ENCODE data around the gene ELOB.

The ELOB gene

GRCh38 chr16:2786061-2786825 is 9.2 kb upstream of the ELOB start:
- H2AFZ ChIP-seq (ENCODE audit: low read length), result no peak overlapping the region

GRCh38 chr16:2785101-2785991 is 8.3 kb upstream of the ELOB start:
- Histone ChIP-seq H3F3A (ENCODE audit: low read depth) (no peaks in the 10 kb centered on the region), H3K4me1 (ENCODE audit: insufficient read depth, low read length, poor library complexity, severe bottlenecking) (no peaks in the 10 kb centered on the region), H3K9ac (ENCODE audit: low read depth, low read length, poor library complexity, severe bottlenecking) (no peak overlapping the region), H4K20me1 (ENCODE audit: insufficient read depth, low read length, poor library complexity, severe bottlenecking) (no peaks in the 10 kb centered on the region), H3K79me2 (ENCODE audit: insufficient read depth, low read length) (no peaks in the 10 kb centered on the region), H3K27me3 (ENCODE audit: insufficient read depth, low read length, poor library complexity, severe bottlenecking) (no peaks in the 10 kb centered on the region), H3K4me3 (ENCODE audit: low read length, poor library complexity, severe bottlenecking) (no peak overlapping the region), H3K9me3 (ENCODE audit: insufficient read depth, low read depth, low read length) (no peaks in the 10 kb centered on the region), H3K9me2 (replicated peaks; ENCODE audit: low read depth, low read length) (no peaks in the 10 kb centered on the region), H3K36me3 (ENCODE audit: insufficient read depth, low read length) (no peaks in the 10 kb centered on the region), H2AFZ (ENCODE audit: low read length) (no peak overlapping the region), H3K4me2 (ENCODE audit: low read depth, low read length, poor library complexity, severe bottlenecking) (no peak overlapping the region)
- no peak for TF ChIP-seq CTCF (conservative IDR thresholded peaks at IDR 0.05; ENCODE audit: low read length)
- TF ChIP-seq EZH2phosphoT487 (IDR thresholded peaks at IDR 0.05; ENCODE audit: borderline replicate concordance), result no peak

More at GRCh38 chr16:2786061-2786825, 9.2 kb upstream of the ELOB start:
- no peaks in the 10 kb centered on the region for H3K9me2 ChIP-seq (replicated peaks; ENCODE audit: low read depth, low read length)
- no peaks in the 10 kb centered on the region for H3K4me1 ChIP-seq (ENCODE audit: insufficient read depth, low read length, poor library complexity, severe bottlenecking)
- no peaks in the 10 kb centered on the region for H3F3A ChIP-seq (ENCODE audit: low read depth)
- no peaks in the 10 kb centered on the region for H3K79me2 ChIP-seq (ENCODE audit: insufficient read depth, low read length)
- no peaks in the 10 kb centered on the region for H3K27me3 ChIP-seq (ENCODE audit: insufficient read depth, low read length, poor library complexity, severe bottlenecking)
- TF ChIP-seq CTCF (conservative IDR thresholded peaks at IDR 0.05; ENCODE audit: low read length), result no peak
- TF ChIP-seq EZH2phosphoT487 (IDR thresholded peaks at IDR 0.05; ENCODE audit: borderline replicate concordance), result no peak
- no peaks in the 10 kb centered on the region for H3K9me3 ChIP-seq (ENCODE audit: insufficient read depth, low read depth, low read length)
- H3K9ac ChIP-seq (ENCODE audit: low read depth, low read length, poor library complexity, severe bottlenecking), result no peak overlapping the region
- H3K4me2 ChIP-seq (ENCODE audit: low read depth, low read length, poor library complexity, severe bottlenecking), result no peak overlapping the region
- H3K4me3 ChIP-seq (ENCODE audit: low read length, poor library complexity, severe bottlenecking), result no peak overlapping the region
- no peaks in the 10 kb centered on the region for H3K36me3 ChIP-seq (ENCODE audit: insufficient read depth, low read length)
- no peaks in the 10 kb centered on the region for H4K20me1 ChIP-seq (ENCODE audit: insufficient read depth, low read length, poor library complexity, severe bottlenecking)

- no peaks in the 10 kb centered on the region for H3K27me3 ChIP-seq (ENCODE audit: insufficient read depth, low read length, poor library complexity, severe bottlenecking)
- H3K9me3 ChIP-seq (ENCODE audit: insufficient read depth, low read depth, low read length), result no peaks in the 10 kb centered on the region
- H3K4me3 ChIP-seq (ENCODE audit: low read length, poor library complexity, severe bottlenecking), result no peak overlapping the region
- H2AFZ ChIP-seq (ENCODE audit: low read length), result no peak overlapping the region
- H3K9me2 ChIP-seq (replicated peaks; ENCODE audit: low read depth, low read length), result no peaks in the 10 kb centered on the region
- TF ChIP-seq EZH2phosphoT487 (IDR thresholded peaks at IDR 0.05; ENCODE audit: borderline replicate concordance) (no peak), CTCF (conservative IDR thresholded peaks at IDR 0.05; ENCODE audit: low read length) (no peak)
- no peaks in the 10 kb centered on the region for H3K79me2 ChIP-seq (ENCODE audit: insufficient read depth, low read length)
- H3K9ac ChIP-seq (ENCODE audit: low read depth, low read length, poor library complexity, severe bottlenecking), result no peak overlapping the region
- no peaks in the 10 kb centered on the region for H3F3A ChIP-seq (ENCODE audit: low read depth)
- no peaks in the 10 kb centered on the region for H3K36me3 ChIP-seq (ENCODE audit: insufficient read depth, low read length)
- no peaks in the 10 kb centered on the region for H4K20me1 ChIP-seq (ENCODE audit: insufficient read depth, low read length, poor library complexity, severe bottlenecking)
- H3K4me2 ChIP-seq (ENCODE audit: low read depth, low read length, poor library complexity, severe bottlenecking), result no peak overlapping the region
- no peaks in the 10 kb centered on the region for H3K4me1 ChIP-seq (ENCODE audit: insufficient read depth, low read length, poor library complexity, severe bottlenecking)
Observed at GRCh38 chr16:2784358-2785100, 7.4 kb upstream of the ELOB start.
